HepG2 (cell line): ENCODE measurements around the gene NOSIP. TPM values are rescaled to one million over a fixed set of nuclear protein-coding genes. Genes with fewer than 3 reads are reported as not detected.
A peak's percentile ranks its signal among the peaks of the same experiment; 100 is the strongest.

Experiments used
- ATAC-seq: fragments of 200-7000 bp; cut with Tn5 transposase; 3 replicates; pipeline ENCODE4 v1.9.1; 2020; ENCODE audit warnings: mild to moderate bottlenecking, moderate library complexity
- BruUV-seq: library from RNA; stranded (reverse); fragments of 400-500 nt; replicated peaks from 2 replicates; lab custom pipeline; 2021; lab: Mats Ljungman, UMichigan
- CTCF ChIA-PET: fragments of 300-600 bp; formaldehyde crosslinking; extraction: SDS; loops from one replicate; lab custom pipeline; 2021; ENCODE audit warnings: low total read pairs, inconsistent platforms, low intra/inter-chr PET ratio; lab: Yijun Ruan, JAX
- POLR2A ChIA-PET: fragments of 350-600 bp; sonication (Branson Sonifier 250); formaldehyde crosslinking; loops from one replicate; lab custom pipeline; 2020; ENCODE audit warnings: antibody characterized with exemption, inconsistent platforms; lab: Yijun Ruan, JAX
- DNase-seq: peaks from one replicate; pipeline ENCODE4 v3.0.0-alpha.2; 2015; ENCODE audit warnings: low spot score
- FAIRE-seq: peaks from 3 replicates; lab custom pipeline; 2011; peaks lifted over from hg19 to GRCh38; lab: Jason Lieb, UNC
- H2AFZ ChIP-seq: one replicate; pipeline ENCODE4 v1.6.1; 2011; ENCODE audit warnings: low read length, inconsistent platforms
- H3K27ac ChIP-seq: fragments of 300-600 bp; 3 replicates; pipeline ENCODE4 v1.8.0; 2011; ENCODE audit warnings: mixed run types, mild to moderate bottlenecking, mixed read lengths, low read length, inconsistent platforms; ENCODE audit not compliant: insufficient read depth; ENCODE audit errors: extremely low read length
- H3K27me3 ChIP-seq, 2 experiments: fragments of 200-600 bp in 1 of 2; 2 replicates in 1 of 2; 3 replicates in 1 of 2; pipeline versions ENCODE4 v1.6.0 to v1.8.0; 2011; ENCODE audit warnings: low read length in 2 of 2, mild to moderate bottlenecking in 2 of 2, moderate library complexity in 2 of 2, inconsistent platforms in 1 of 2; ENCODE audit not compliant: insufficient read depth in 2 of 2, control insufficient read depth in 1 of 2
- H3K36me3 ChIP-seq, 2 experiments: fragments of 200-600 bp in 1 of 2; replicated peaks in 1 of 2; 2 replicates in 1 of 2; 3 replicates in 1 of 2; pipeline versions ENCODE4 v1.5.1 to v1.8.0; 2011; ENCODE audit warnings: low read length in 2 of 2, inconsistent platforms in 1 of 2; ENCODE audit not compliant: insufficient read depth in 2 of 2, control insufficient read depth in 1 of 2
- H3K4me1 ChIP-seq: 2 replicates; pipeline ENCODE4 v1.5.1; 2012; ENCODE audit warnings: low read length, inconsistent platforms; ENCODE audit not compliant: insufficient read depth
- H3K4me2 ChIP-seq: 2 replicates; pipeline ENCODE4 v1.6.0; 2011; ENCODE audit warnings: low read depth, low read length, inconsistent platforms
- H3K4me3 ChIP-seq, 3 experiments: fragments of 200-600 bp in 1 of 3; sonication (generic), shearing (Covaris generic) in 1 of 3; replicated peaks in 1 of 3; 2 replicates each; pipeline ENCODE4 v1.5.1; 2011 to 2016; ENCODE audit warnings: low read length in 3 of 3, inconsistent platforms in 2 of 3, low read depth in 2 of 3, mild to moderate bottlenecking in 2 of 3, control low read depth in 1 of 3, mixed read lengths in 1 of 3; ENCODE audit not compliant: insufficient read depth in 1 of 3
- H3K79me2 ChIP-seq: one replicate; pipeline ENCODE4 v1.6.1; 2011; ENCODE audit warnings: low read length, inconsistent platforms; ENCODE audit not compliant: insufficient read depth
- H3K9ac ChIP-seq: 2 replicates; pipeline ENCODE4 v1.6.0; 2011; ENCODE audit warnings: mild to moderate bottlenecking, low read depth, low read length, inconsistent platforms; ENCODE audit not compliant: insufficient read depth
- H3K9me3 ChIP-seq: 2 replicates; pipeline ENCODE4 v1.5.1; 2012; ENCODE audit warnings: mild to moderate bottlenecking, low read length
- H4K20me1 ChIP-seq: 2 replicates; pipeline ENCODE4 v1.6.0; 2011; ENCODE audit warnings: inconsistent platforms, mild to moderate bottlenecking, low read length, moderate library complexity; ENCODE audit not compliant: insufficient read depth
- CEBPB ChIP-seq: IDR thresholded peaks from 2 replicates; pipeline ENCODE4 v1.6.1; 2011; ENCODE audit warnings: low read depth, low read length, improper control_type of control experiment, borderline replicate concordance
- REPIN1 ChIP-seq: sonication (generic); formaldehyde crosslinking; IDR thresholded peaks from 2 replicates; pipeline ENCODE4 v1.8.0; 2022; ENCODE audit warnings: missing genetic modification reagents, low read depth, mild to moderate bottlenecking, borderline replicate concordance
- SP2 ChIP-seq: sonication (generic); formaldehyde crosslinking; IDR thresholded peaks from 2 replicates; pipeline ENCODE4 v1.5.1; 2020; ENCODE audit warnings: mild to moderate bottlenecking, missing genetic modification reagents
- SRF ChIP-seq: IDR thresholded peaks from 2 replicates; pipeline ENCODE4 v1.6.1; 2011; ENCODE audit warnings: mild to moderate bottlenecking, low read depth, low read length, moderate library complexity
- WGBS: methylation state at CpG from one replicate; pipeline ENCODE4 v1.1.6; 2017; ENCODE audit warnings: low lambda C conversion rate; 5-methylcytosine and 5-hydroxymethylcytosine counted together
- in situ Hi-C: cut with HindIII; loops from 2 replicates; pipeline ENCODE4 v1.10.0; 2017; ENCODE audit warnings: low pct_unique_long_range_greater_than_20kb; ENCODE audit not compliant: extremely low pct_ligation_motif_present
- intact Hi-C: fragments of 100-400 bp; cut with micrococcal nuclease; formaldehyde crosslinking; loops from one replicate; pipeline ENCODE4 v1.10.0; 2022; ENCODE audit not compliant: unreplicated experiment
- polyA plus RNA-seq, 8 experiments: library from polyadenylated mRNA; depleted of rRNA in 3 of 8; stranded (reverse) in 7 of 8; unstranded in 1 of 8; fragments of >200 nt; fragmentation: Illumina TruSeq in 4 of 8; extraction: Trizol in 4 of 8; gene quantifications; 2 replicates each; pipeline versions ENCODE4 v1.2.1 to v1.2.3, GENCODE V29; 2011 to 2016; ENCODE audit warnings: low read depth in 4 of 8, missing spikeins in 1 of 8, mixed read lengths in 1 of 8; ENCODE audit not compliant: insufficient read depth in 1 of 8
- total RNA-seq, 5 experiments: library from RNA; depleted of rRNA; stranded (reverse); fragments of >200 nt; fragmentation: Illumina TruSeq; extraction: Trizol; gene quantifications; 2 replicates each; pipeline ENCODE4 v1.2.3, GENCODE V29; 2016; ENCODE audit warnings: low read depth in 1 of 5

Gene NOSIP
- total and polyA plus RNA-seq, 2 of the 13 experiments (the other 11 are each of a cell fraction or from before 2014, with no cell fraction given) = 54.3 to 78.0 TPM

GRCh38 chr19:49512970-49513745 is 67.2 kb downstream of the NOSIP start (continued):
- TF ChIP-seq REPIN1 (CRISPR knock-in tag) = no peak

- TF ChIP-seq CEBPB (peak; percentile 60), SP2 (no peak), SRF (peak; percentile 73; the same call in 1 of the 2 replicates)
- Histone ChIP-seq H2AFZ (no peak overlapping the region), H3K36me3 (no peaks in the 10 kb centered on the region), H3K4me2 (no peak overlapping the region), H3K27me3 (no peaks in the 10 kb centered on the region), H3K4me1 (peaks cover 49% of the 10 kb centered on the region), H3K27ac (no peak overlapping the region), H3K4me3 (no peak overlapping the region), H4K20me1 (no peaks in the 10 kb centered on the region), H3K79me2 (no peaks in the 10 kb centered on the region), H3K9ac (no peak overlapping the region), H3K9me3 (no peaks in the 10 kb centered on the region)
- in situ Hi-C loops (loop anchor here (5.0 kb wide), 1 partner anchor 34 kb away; no protein-coding TSS in a partner anchor), intact Hi-C loops (no loop called here)
- DNase-seq = no peak
- ChIA-PET CTCF (interaction anchor here (1.0 to 2.1 kb wide), 2 partner anchors 39 to 63 kb away, joined by 5 to 31 read pairs; no protein-coding TSS in a partner anchor), POLR2A (no interaction called here)
- no peak for FAIRE-seq
- no TSS peak for BruUV-seq
- ATAC-seq = no peak
- WGBS = 46% methylated on average over 12 of the region's 12 CpGs
Observed at GRCh38 chr19:49507803-49508494, 72.4 kb downstream of the NOSIP start.
